ENCODE measurements around the gene TEX26. TPM values are rescaled to one million over a fixed set of nuclear protein-coding genes. Genes with fewer than 3 reads are reported as not detected.

The TEX26 gene
- total and polyA plus RNA-seq, 4 donors = 0.08 to 0.31 TPM; not detected in 2

DNA sequence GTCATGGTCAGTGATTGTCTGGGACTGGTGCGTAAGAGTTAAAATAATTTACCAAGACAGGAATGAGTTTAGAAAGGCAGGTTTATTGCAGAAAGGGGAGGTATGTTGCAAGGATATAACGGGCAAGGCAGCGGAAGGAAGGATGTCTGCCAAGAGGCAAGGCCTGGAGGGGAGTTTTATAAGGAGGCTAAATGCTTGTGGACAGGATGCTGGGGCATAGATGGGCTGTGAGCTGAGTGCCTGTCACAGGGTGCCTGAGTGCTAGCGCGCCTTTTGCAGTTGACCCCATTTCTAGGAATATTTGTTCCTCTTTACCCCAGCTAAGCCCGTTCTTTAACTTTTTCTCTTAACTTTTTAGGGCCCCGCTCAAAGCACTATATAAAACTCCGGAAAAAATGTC, 58.7 kb downstream of the TEX26 start (continued):
- TF ChIP-seq, protein P1, sequence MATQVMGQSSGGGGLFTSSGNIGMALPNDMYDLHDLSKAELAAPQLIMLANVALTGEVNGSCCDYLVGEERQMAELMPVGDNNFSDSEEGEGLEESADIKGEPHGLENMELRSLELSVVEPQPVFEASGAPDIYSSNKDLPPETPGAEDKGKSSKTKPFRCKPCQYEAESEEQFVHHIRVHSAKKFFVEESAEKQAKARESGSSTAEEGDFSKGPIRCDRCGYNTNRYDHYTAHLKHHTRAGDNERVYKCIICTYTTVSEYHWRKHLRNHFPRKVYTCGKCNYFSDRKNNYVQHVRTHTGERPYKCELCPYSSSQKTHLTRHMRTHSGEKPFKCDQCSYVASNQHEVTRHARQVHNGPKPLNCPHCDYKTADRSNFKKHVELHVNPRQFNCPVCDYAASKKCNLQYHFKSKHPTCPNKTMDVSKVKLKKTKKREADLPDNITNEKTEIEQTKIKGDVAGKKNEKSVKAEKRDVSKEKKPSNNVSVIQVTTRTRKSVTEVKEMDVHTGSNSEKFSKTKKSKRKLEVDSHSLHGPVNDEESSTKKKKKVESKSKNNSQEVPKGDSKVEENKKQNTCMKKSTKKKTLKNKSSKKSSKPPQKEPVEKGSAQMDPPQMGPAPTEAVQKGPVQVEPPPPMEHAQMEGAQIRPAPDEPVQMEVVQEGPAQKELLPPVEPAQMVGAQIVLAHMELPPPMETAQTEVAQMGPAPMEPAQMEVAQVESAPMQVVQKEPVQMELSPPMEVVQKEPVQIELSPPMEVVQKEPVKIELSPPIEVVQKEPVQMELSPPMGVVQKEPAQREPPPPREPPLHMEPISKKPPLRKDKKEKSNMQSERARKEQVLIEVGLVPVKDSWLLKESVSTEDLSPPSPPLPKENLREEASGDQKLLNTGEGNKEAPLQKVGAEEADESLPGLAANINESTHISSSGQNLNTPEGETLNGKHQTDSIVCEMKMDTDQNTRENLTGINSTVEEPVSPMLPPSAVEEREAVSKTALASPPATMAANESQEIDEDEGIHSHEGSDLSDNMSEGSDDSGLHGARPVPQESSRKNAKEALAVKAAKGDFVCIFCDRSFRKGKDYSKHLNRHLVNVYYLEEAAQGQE (IDR thresholded peaks at IDR 0.05) = no peak
- TF ChIP-seq HNF4A (conservative IDR thresholded peaks at IDR 0.05) = no peak

DNA sequence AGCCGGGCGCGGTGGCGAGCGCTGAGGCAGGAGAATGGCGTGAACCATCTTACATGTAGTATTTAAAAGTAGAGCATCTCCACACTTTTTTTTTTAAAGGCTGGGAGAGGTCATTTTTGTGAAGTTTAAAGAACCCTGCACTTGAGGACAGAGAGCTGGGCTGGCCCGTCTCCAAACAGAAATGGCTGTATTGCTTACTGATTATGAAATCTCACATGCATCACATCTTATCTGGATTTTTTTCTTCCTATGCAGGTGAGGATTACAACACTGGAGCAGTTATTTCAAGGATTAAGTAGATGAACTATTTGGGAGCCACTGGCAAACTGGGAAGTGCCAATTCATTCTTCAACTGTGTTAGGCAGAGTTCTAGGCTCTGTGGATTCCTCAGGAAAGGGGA, 59.5 kb downstream of the TEX26 start:
- no peaks in the 10 kb centered on the region for H3K36me3 ChIP-seq (ENCODE audit: control insufficient read depth in 4 of 4, insufficient read depth in 3 of 4, low read depth in 1 of 4, low read length in 3 of 4)
- 92% methylated on average over 7 of the region's 7 CpGs for WGBS
- H3K4me1 ChIP-seq (ENCODE audit: control insufficient read depth in 4 of 4, insufficient read depth in 4 of 4, low read length in 3 of 4) = no peaks in the 10 kb centered on the region
- DNase-seq (ENCODE audit: low spot score) = no peak
- no peak for TF ChIP-seq YY1 (IDR thresholded peaks at IDR 0.05)
- TF ChIP-seq EGR1 (IDR thresholded peaks at IDR 0.05; ENCODE audit: low read depth in 2 of 2) = no peak
- TF ChIP-seq, protein P2, sequence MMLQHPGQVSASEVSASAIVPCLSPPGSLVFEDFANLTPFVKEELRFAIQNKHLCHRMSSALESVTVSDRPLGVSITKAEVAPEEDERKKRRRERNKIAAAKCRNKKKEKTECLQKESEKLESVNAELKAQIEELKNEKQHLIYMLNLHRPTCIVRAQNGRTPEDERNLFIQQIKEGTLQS (IDR thresholded peaks at IDR 0.05) = no peak
- no peak for TF ChIP-seq HNF4G (IDR thresholded peaks at IDR 0.05)
- no peak for TF ChIP-seq JUND (IDR thresholded peaks at IDR 0.05)
- H3K27me3 ChIP-seq (ENCODE audit: control insufficient read depth in 4 of 4, insufficient read depth in 4 of 4, low read length in 3 of 4) = peaks cover 0 to 3% (median 0%) of the 10 kb centered on the region in 4 donors
- H3K4me3 ChIP-seq (ENCODE audit: low read depth in 1 of 3, low read length in 3 of 3) = no peak overlapping the region
- H3K9me3 ChIP-seq (ENCODE audit: control insufficient read depth in 4 of 4, low read length in 3 of 4) = no peaks in the 10 kb centered on the region
- H3K27ac ChIP-seq (ENCODE audit: low read depth in 1 of 2, low read length in 2 of 2) = no peak overlapping the region
- no peak overlapping the region for H3K9ac ChIP-seq (ENCODE audit: low read depth in 1 of 2, low read length in 2 of 2)

DNA sequence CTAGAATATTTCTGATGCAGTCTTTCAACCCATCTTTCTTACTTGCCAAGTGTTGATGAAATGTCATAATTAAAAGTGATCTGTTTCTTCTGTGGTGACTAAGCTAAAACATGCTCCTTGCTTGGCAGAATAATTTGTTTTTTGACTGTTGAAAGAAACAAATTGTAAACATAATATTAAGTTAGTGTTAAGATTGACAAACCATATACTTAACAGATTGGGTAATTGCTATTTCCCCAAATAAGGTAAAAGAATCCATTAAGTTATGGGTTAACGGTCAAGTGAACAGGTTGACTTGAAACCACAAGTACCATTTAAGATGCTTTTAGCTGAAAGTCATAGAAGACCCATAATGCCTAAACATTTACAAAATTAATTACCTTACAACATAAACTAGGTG, 62.9 kb downstream of the TEX26 start:
- no peak for TF ChIP-seq HNF4G (IDR thresholded peaks at IDR 0.05)
- no peak for TF ChIP-seq NR2F2 (IDR thresholded peaks at IDR 0.05)
- no peak for TF ChIP-seq FOXA2 (IDR thresholded peaks at IDR 0.05)
- TF ChIP-seq RAD21 (IDR thresholded peaks at IDR 0.05) = no peak
- TF ChIP-seq, protein P3, sequence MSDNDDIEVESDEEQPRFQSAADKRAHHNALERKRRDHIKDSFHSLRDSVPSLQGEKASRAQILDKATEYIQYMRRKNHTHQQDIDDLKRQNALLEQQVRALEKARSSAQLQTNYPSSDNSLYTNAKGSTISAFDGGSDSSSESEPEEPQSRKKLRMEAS (IDR thresholded peaks at IDR 0.05) = no peak
- no peak for TF ChIP-seq RXRA (IDR thresholded peaks at IDR 0.05)
- TF ChIP-seq FOXA1 (IDR thresholded peaks at IDR 0.05) = no peak
- TF ChIP-seq, protein P2 (IDR thresholded peaks at IDR 0.05) = no peak
- TF ChIP-seq SP1 (IDR thresholded peaks at IDR 0.05) = no peak
- TF ChIP-seq, protein P4, sequence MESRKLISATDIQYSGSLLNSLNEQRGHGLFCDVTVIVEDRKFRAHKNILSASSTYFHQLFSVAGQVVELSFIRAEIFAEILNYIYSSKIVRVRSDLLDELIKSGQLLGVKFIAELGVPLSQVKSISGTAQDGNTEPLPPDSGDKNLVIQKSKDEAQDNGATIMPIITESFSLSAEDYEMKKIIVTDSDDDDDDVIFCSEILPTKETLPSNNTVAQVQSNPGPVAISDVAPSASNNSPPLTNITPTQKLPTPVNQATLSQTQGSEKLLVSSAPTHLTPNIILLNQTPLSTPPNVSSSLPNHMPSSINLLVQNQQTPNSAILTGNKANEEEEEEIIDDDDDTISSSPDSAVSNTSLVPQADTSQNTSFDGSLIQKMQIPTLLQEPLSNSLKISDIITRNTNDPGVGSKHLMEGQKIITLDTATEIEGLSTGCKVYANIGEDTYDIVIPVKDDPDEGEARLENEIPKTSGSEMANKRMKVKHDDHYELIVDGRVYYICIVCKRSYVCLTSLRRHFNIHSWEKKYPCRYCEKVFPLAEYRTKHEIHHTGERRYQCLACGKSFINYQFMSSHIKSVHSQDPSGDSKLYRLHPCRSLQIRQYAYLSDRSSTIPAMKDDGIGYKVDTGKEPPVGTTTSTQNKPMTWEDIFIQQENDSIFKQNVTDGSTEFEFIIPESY (IDR thresholded peaks at IDR 0.05) = no peak
- TF ChIP-seq EGR1 (IDR thresholded peaks at IDR 0.05; ENCODE audit: low read depth in 2 of 2) = no peak
- no peaks in the 10 kb centered on the region for H3K4me1 ChIP-seq (ENCODE audit: control insufficient read depth in 4 of 4, insufficient read depth in 4 of 4, low read length in 3 of 4)
- 91% methylated on average over 1 of the region's 1 CpG for WGBS
- peaks cover 0 to 7% (median 0%) of the 10 kb centered on the region in 4 donors for H3K27me3 ChIP-seq (ENCODE audit: control insufficient read depth in 4 of 4, insufficient read depth in 4 of 4, low read length in 3 of 4)
- no peak overlapping the region for H3K27ac ChIP-seq (ENCODE audit: low read depth in 1 of 2, low read length in 2 of 2)
- DNase-seq (ENCODE audit: low spot score) = no peak
- H3K36me3 ChIP-seq (ENCODE audit: control insufficient read depth in 4 of 4, insufficient read depth in 3 of 4, low read depth in 1 of 4, low read length in 3 of 4) = no peaks in the 10 kb centered on the region
- no peak overlapping the region for H3K9ac ChIP-seq (ENCODE audit: low read depth in 1 of 2, low read length in 2 of 2)
- no peaks in the 10 kb centered on the region for H3K9me3 ChIP-seq (ENCODE audit: control insufficient read depth in 4 of 4, low read length in 3 of 4)
- no peak overlapping the region for H3K4me3 ChIP-seq (ENCODE audit: low read depth in 1 of 3, low read length in 3 of 3)

All from liver (tissue), 9 donors.